ENCODE results near the gene EIF3K.

- TF ChIP-seq CTCF (IDR thresholded peaks at IDR 0.05) (no peak), EZH2 (IDR thresholded peaks at IDR 0.05) (no peak), EZH2phosphoT487 (IDR thresholded peaks at IDR 0.05) (no peak)
These were observed 52.0 kb downstream of the EIF3K start for GRCh38 chr19:38670921-38671398.
